Endodermal cell (in vitro differentiated cells): ENCODE data around the gene EFCAB6. TPM values are rescaled to one million over a fixed set of nuclear protein-coding genes. Genes with fewer than 3 reads are reported as not detected.

Source experiments
- DNase-seq: peaks from one replicate; pipeline ENCODE4 v3.0.0-alpha.2; 2017
- H3K27ac ChIP-seq: 2 replicates; pipeline ENCODE4 v1.5.1; 2013; ENCODE audit warnings: mild to moderate bottlenecking, low read depth, low read length, moderate library complexity
- H3K27me3 ChIP-seq: 2 replicates; pipeline ENCODE4 v1.6.1; 2013; ENCODE audit warnings: mild to moderate bottlenecking, low read length, moderate library complexity; ENCODE audit not compliant: insufficient read depth, control insufficient read depth, poor library complexity, severe bottlenecking
- H3K36me3 ChIP-seq: 2 replicates; pipeline ENCODE4 v1.7.0; 2013; ENCODE audit warnings: mild to moderate bottlenecking, low read length, moderate library complexity; ENCODE audit not compliant: control insufficient read depth, insufficient read depth
- H3K4me1 ChIP-seq: one replicate; pipeline ENCODE4 v1.7.0; 2013; ENCODE audit warnings: low read length; ENCODE audit not compliant: control insufficient read depth, insufficient read depth
- H3K4me3 ChIP-seq: 2 replicates; pipeline ENCODE4 v1.5.1; 2013; ENCODE audit warnings: mild to moderate bottlenecking, low read length, moderate library complexity
- H3K9ac ChIP-seq: 2 replicates; pipeline ENCODE4 v1.6.1; 2013; ENCODE audit warnings: mild to moderate bottlenecking, low read length, moderate library complexity; ENCODE audit not compliant: poor library complexity, severe bottlenecking; ENCODE audit errors: extremely low read depth
- H3K9me3 ChIP-seq: 2 replicates; pipeline ENCODE4 v1.6.1; 2013; ENCODE audit warnings: mild to moderate bottlenecking, low read length, moderate library complexity; ENCODE audit not compliant: control insufficient read depth
- H3K27ac Mint-ChIP-seq: 2 replicates; pipeline ENCODE4 v1.8.0; 2020; ENCODE audit warnings: mixed read lengths
- H3K27me3 Mint-ChIP-seq: 2 replicates; pipeline ENCODE4 v1.8.0; 2021; ENCODE audit warnings: mild to moderate bottlenecking, mixed read lengths; ENCODE audit not compliant: insufficient read depth
- H3K36me3 Mint-ChIP-seq: 2 replicates; pipeline ENCODE4 v1.8.0; 2020; ENCODE audit warnings: low read depth, mixed read lengths
- H3K4me1 Mint-ChIP-seq: 2 replicates; pipeline ENCODE4 v1.8.0; 2020; ENCODE audit warnings: mixed read lengths
- H3K4me3 Mint-ChIP-seq: 2 replicates; pipeline ENCODE4 v1.8.0; 2020; ENCODE audit warnings: mild to moderate bottlenecking, moderate library complexity, mixed read lengths
- H3K9me3 Mint-ChIP-seq: 2 replicates; pipeline ENCODE4 v1.8.0; 2020; ENCODE audit warnings: mild to moderate bottlenecking, mixed read lengths
- WGBS, 2 experiments: methylation state at CpG; one replicate each; pipeline versions ENCODE4 v1.1.5 to v1.1.7; 2013; ENCODE audit warnings: missing lambda C conversion rate in 2 of 2, mixed read lengths in 1 of 2; ENCODE audit not compliant: insufficient coverage in 1 of 2, insufficient read length in 1 of 2; 5-methylcytosine and 5-hydroxymethylcytosine counted together
- total RNA-seq, 2 donors: library from RNA; stranded (reverse); fragmentation: NEBNext Ultra II Directional in 1 of 2; extraction: Animal tissue kit (Norgen Biotek cat#: 25700) in 1 of 2; gene quantifications; 2 replicates in 1 of 2; 3 replicates in 1 of 2; pipeline ENCODE4 v1.2.1, GENCODE V29; 2021
- TF ChIP-seq, protein P1 (sequence below): fragments of 200-600 bp; sonication (generic); conservative IDR thresholded peaks from 2 replicates; pipeline ENCODE4 v1.5.0; 2021; ENCODE audit warnings: antibody characterized with exemption, mild to moderate bottlenecking

The EFCAB6 gene
- total RNA-seq, 2 donors from 2014 or later: 1.8 to 2.0 TPM

DNA sequence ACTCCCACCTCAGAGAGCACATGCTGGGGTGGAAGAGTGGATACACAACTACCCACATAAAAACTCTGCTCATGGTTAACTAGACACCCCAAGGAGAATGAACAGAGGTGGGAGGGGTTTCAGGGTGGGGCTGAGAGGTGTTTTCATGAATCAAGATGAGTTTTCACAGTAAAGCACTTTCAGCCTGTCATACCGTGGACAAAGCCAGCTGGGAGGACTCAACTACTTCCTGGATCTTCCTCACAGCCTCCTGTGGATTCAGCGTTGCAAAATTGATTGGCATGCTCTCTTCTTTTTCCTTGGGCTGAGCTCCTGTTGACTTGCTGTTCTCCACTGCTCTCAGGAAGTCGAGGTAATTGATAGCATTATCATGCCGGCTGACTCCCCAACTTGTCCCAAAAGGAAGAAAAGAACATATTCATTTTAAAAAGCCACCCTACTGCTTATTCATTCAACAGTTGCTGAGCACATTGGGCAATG, 231.8 kb downstream of the EFCAB6 start:
- TF ChIP-seq, protein P1, sequence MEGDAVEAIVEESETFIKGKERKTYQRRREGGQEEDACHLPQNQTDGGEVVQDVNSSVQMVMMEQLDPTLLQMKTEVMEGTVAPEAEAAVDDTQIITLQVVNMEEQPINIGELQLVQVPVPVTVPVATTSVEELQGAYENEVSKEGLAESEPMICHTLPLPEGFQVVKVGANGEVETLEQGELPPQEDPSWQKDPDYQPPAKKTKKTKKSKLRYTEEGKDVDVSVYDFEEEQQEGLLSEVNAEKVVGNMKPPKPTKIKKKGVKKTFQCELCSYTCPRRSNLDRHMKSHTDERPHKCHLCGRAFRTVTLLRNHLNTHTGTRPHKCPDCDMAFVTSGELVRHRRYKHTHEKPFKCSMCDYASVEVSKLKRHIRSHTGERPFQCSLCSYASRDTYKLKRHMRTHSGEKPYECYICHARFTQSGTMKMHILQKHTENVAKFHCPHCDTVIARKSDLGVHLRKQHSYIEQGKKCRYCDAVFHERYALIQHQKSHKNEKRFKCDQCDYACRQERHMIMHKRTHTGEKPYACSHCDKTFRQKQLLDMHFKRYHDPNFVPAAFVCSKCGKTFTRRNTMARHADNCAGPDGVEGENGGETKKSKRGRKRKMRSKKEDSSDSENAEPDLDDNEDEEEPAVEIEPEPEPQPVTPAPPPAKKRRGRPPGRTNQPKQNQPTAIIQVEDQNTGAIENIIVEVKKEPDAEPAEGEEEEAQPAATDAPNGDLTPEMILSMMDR: no peak
- Mint-ChIP-seq H3K4me3 (no peak overlapping the region), H3K9me3 (peaks cover 12% of the 10 kb centered on the region), H3K4me1 (no peaks in the 10 kb centered on the region), H3K27me3 (peaks cover 2% of the 10 kb centered on the region), H3K36me3 (no peaks in the 10 kb centered on the region), H3K27ac (no peak overlapping the region)
- Histone ChIP-seq H3K9ac (no peak overlapping the region), H3K4me3 (no peak overlapping the region), H3K4me1 (no peaks in the 10 kb centered on the region), H3K36me3 (no peaks in the 10 kb centered on the region), H3K27me3 (no peaks in the 10 kb centered on the region), H3K9me3 (peaks cover 24% of the 10 kb centered on the region), H3K27ac (no peak overlapping the region)
- WGBS, 2 experiments: 51 to 57% methylated on average over 2 to 4 of the region's 4 CpGs
- DNase-seq: no peak

GRCh38 chr22:43574738-43575137, 237.4 kb downstream of the EFCAB6 start:
- WGBS, 2 experiments: 80 to 91% methylated on average over 2 to 3 of the region's 5 CpGs
- H3K27me3 ChIP-seq: no peaks in the 10 kb centered on the region
- Mint-ChIP-seq H3K4me1 (peaks cover 19% of the 10 kb centered on the region), H3K4me3 (no peak overlapping the region), H3K27me3 (no peaks in the 10 kb centered on the region), H3K36me3 (no peaks in the 10 kb centered on the region), H3K27ac (no peak overlapping the region), H3K9me3 (no peaks in the 10 kb centered on the region)
- TF ChIP-seq, protein P1: no peak
- no peaks in the 10 kb centered on the region for H3K36me3 ChIP-seq
- H3K9ac ChIP-seq: no peak overlapping the region
- H3K4me3 ChIP-seq: no peak overlapping the region
- H3K4me1 ChIP-seq: peaks cover 4% of the 10 kb centered on the region
- no peak for DNase-seq
- H3K9me3 ChIP-seq: no peaks in the 10 kb centered on the region
- no peak overlapping the region for H3K27ac ChIP-seq

DNA sequence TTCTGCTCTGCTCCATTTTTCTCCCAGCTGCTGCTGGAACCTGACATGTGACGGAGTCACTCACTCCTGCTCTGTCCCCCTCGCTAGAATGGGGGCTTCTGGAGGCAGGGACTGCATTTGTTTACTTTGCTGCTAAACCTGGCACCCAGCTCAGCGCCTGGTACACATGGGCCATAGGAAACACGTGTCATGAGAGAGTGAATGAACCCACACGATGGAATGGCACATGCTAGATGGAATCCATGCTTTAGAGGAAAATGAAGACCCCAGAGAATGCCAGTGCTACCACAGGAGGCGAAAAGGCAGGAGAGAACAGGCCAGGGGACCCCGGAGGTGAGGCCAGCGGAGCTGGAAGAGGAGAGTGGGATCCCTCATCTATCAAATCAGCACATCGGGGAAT, 239.4 kb downstream of the EFCAB6 start:
- H3K4me3 ChIP-seq: no peak overlapping the region
- no peaks in the 10 kb centered on the region for H3K27me3 ChIP-seq
- no peak overlapping the region for H3K4me3 Mint-ChIP-seq
- no peak overlapping the region for H3K9ac ChIP-seq
- 95 to 99% methylated on average over 5 to 9 of the region's 9 CpGs for WGBS, 2 experiments
- no peak overlapping the region for H3K27ac ChIP-seq
- H3K36me3 Mint-ChIP-seq: no peaks in the 10 kb centered on the region
- TF ChIP-seq, protein P1: no peak
- H3K27me3 Mint-ChIP-seq: no peaks in the 10 kb centered on the region
- H3K4me1 Mint-ChIP-seq: peaks cover 19% of the 10 kb centered on the region
- no peaks in the 10 kb centered on the region for H3K9me3 Mint-ChIP-seq
- no peaks in the 10 kb centered on the region for H3K36me3 ChIP-seq
- no peak overlapping the region for H3K27ac Mint-ChIP-seq
- H3K4me1 ChIP-seq: peaks cover 4% of the 10 kb centered on the region
- H3K9me3 ChIP-seq: no peaks in the 10 kb centered on the region
- DNase-seq: no peak
